ENCODE measurements around the gene FAM169A.
"Not testable (repeated sequence)": the region's sequence is repeated elsewhere in the genome, so short reads cannot be mapped to it uniquely, and the experiment has no call there.

FAM169A gene, protein sequence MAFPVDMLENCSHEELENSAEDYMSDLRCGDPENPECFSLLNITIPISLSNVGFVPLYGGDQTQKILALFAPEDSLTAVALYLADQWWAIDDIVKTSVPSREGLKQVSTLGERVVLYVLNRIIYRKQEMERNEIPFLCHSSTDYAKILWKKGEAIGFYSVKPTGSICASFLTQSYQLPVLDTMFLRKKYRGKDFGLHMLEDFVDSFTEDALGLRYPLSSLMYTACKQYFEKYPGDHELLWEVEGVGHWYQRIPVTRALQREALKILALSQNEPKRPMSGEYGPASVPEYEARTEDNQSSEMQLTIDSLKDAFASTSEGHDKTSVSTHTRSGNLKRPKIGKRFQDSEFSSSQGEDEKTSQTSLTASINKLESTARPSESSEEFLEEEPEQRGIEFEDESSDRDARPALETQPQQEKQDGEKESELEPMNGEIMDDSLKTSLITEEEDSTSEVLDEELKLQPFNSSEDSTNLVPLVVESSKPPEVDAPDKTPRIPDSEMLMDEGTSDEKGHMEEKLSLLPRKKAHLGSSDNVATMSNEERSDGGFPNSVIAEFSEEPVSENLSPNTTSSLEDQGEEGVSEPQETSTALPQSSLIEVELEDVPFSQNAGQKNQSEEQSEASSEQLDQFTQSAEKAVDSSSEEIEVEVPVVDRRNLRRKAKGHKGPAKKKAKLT

DNA sequence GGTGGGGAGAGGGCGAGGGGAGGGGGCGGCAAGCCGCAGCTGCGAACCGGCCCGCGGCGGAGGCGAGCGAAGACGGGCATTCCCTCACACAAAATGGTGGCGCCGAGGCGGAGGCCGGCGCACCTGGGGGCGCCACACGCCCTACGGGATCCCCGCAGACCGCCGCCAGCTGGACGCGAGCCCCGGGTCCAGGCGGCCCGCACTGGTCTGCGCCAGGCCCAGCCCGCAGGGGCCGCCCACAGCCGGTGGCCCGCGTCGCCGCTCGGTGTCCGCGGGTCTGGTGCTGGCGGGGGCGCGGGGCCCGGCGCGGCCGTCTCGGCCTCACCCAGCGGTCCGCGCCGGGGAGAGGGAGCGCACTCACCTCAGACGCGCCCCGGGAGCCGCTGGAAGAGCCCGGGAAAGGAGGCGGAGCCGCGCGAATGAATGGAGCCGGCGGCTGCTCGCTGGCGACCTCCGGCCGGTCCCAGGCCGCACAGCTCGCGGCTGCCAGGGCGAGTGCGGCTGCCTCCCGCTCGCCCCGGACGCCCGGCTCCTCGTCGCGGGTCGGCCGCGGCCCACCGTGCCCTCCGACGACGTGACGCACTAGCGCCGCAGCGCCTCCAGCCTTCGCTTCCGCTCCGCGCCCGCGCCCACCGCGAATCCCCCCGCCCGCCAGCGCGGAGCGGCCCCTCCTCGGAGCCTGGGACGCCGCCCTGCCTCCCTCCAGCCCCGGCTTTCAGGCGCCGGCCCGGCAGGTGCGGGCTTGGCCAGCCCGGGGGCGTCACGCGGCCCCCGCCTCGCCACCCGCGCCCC, at the start of gene FAM169A:
FAM169A (minus strand) TSS at position 584 of the 792 bp plus-strand sequence. CDS start 24,711 bp downstream, outside the sequence.
- H3K27ac ChIP-seq, result no peak within 1 kb of the TSS
- TF ChIP-seq CTCF (IDR thresholded peaks at IDR 0.05), result no peak

DNA sequence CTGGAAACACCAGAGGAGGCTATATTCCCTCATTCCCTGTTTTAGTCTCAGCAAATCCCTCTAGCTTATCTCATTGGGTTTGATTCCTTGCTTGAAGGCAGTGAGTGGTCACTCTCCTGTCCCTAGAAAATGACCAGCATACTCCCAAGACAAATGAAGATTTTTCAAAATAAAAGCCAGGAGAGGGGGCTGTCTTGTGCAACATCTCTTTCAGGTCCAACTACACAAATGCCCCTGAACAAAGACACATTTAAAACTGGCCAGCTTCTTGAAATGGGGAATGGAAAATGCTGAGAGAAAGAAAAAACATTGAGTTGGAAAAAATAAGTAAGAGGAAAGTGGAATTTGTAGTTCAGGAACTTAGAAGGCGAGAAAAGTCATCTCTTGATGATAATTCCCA, 49.3 kb upstream of the FAM169A start:
- Histone ChIP-seq H3K27ac (no peak overlapping the region), H3K4me3 (no peak overlapping the region)
- DNase-seq (ENCODE audit: low spot score), result no peak
- TF ChIP-seq CTCF (IDR thresholded peaks at IDR 0.05), result no peak

More for the DNA sequence above, at the start of gene FAM169A:
- DNase-seq (ENCODE audit: low spot score), result no peak
- H3K4me3 ChIP-seq, result peak within 1 kb of the TSS; percentile 82

DNA sequence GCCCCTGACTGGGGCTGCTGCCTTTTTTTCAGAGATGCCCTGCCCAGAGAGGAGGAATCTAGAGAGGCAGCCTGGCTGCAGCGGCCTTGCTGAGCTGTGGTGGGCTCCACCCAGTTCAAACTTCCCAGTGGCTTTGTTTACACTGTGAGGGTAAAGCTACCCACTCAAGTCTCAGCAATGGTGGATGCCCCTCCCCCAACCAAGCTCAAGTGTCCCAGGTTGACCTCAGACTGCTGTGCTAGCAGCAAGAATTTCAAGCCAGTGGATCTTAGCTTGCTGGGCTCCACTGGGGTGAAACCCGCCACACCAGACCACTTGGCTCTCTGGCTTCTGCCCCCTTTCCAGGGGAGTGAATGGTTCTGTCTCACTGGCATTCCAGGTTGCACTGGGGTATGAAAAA, 45.2 kb upstream of the FAM169A start:
- H3K27ac ChIP-seq; DNase-seq (ENCODE audit: low spot score); H3K4me3 ChIP-seq: not testable (repeated sequence)

GRCh38 chr5:74909888-74910287, 43.7 kb upstream of the FAM169A start:
- not testable (repeated sequence) for DNase-seq (ENCODE audit: low spot score); H3K27ac ChIP-seq; H3K4me3 ChIP-seq

DNA sequence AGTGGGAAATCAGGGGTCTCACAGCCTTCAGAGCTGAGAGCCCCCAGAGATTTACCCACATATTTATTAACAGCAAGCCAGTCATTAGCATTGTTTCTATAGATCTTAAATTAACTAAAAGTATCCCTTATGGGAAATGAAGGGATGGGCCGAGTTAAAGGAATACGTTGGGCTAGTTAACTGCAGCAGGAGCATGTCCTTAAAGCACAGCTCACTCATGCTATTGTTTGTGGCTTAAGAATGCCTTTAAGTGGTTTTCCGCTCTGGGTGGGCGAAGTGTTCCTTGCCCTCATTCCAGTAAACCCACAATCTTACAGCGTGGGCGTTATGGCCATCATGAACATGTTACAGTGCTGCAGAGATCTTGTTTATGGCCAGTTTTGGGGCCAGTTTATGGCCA, 42.0 kb upstream of the FAM169A start:
- DNase-seq (ENCODE audit: low spot score); H3K4me3 ChIP-seq; H3K27ac ChIP-seq: not testable (repeated sequence)

DNA sequence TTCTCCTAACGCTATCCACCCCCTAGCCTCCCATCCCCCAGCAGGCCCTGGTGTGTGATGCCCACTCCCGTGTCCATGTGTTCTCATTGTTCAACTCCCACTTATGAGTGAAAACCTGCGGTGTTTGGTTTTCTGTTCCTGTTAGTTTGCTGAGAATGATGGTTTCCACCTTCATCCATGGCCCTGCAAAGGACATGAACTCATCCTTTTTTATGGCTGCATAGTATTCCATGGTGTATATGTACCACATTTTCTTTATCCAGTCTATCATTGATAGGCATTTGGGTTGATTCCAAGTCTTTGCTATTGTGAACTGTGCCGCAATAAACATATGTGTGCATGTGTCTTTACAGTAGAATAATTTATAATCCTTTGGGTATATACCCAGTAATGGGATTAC, 38.5 kb upstream of the FAM169A start:
- H3K4me3 ChIP-seq; DNase-seq (ENCODE audit: low spot score); H3K27ac ChIP-seq: not testable (repeated sequence)

DNA sequence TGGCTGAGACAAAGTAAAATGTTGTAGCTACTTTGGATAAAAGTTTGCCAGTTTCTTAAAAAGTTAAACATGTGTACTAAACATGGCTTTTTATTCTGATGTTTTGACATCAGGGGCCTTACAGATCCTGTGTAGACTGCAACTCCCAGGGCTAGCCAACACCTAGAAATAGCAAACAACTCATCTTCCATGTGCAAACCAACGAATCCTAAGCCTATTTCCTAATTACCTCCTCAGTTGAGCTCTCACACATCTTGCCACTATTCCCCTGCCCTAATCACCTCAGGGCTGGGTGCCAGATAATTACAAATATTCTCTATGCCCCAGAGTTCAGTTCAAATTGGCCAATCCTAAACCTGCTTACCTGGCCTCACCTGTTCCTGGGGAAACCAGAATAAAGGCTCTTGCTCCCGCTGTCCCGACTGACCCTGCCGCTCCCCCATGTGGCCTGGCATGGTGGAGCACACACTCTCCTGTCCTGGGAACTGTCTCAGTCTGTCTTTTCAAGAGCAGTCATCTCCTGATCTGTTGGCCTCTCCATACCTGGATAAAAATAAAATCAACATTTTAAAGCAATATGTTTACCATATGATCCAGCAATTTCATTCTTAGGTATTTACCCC, 37.1 kb upstream of the FAM169A start:
- no peak overlapping the region for H3K4me3 ChIP-seq
- no peak for DNase-seq (ENCODE audit: low spot score)
- no peak overlapping the region for H3K27ac ChIP-seq
- no peak for TF ChIP-seq CTCF (IDR thresholded peaks at IDR 0.05)

DNA sequence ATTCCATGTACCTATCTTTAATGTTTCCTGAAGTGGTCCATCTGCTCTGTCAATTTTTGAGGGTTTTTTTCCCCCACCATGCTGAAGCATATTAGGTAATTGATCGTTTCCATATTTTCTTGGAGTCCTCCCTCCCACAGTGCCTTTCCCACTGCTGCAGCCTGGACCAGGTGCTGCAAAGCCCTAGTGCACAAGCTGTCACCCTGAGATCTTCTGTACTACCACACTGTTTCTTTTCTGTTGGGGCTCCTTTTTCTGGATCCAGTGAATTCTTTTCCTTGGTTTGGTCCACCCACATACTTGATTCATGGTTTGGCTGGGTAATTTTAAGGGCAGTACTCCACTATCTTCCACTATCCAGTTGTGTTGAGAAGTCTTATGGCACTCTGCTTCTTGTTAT, 30.9 kb upstream of the FAM169A start:
- DNase-seq (ENCODE audit: low spot score), result no peak
- Histone ChIP-seq H3K27ac (no peak overlapping the region), H3K4me3 (no peak overlapping the region)
- no peak for TF ChIP-seq CTCF (IDR thresholded peaks at IDR 0.05)

All from coronary artery (tissue), 2 donors.